Esophagus squamous epithelium (tissue), 4 donors: Measurements from ENCODE around the gene SFRP5.

ENCODE experiments used
- POLR2A ChIP-seq, 4 donors: fragments of 450-650 bp; IDR thresholded peaks; one replicate each; pipeline ENCODE4 v1.6.1; 2017; ENCODE audit warnings: antibody characterized with exemption in 4 of 4, mild to moderate bottlenecking in 4 of 4, moderate library complexity in 3 of 4
- TF ChIP-seq, protein P1 (sequence below), 6 experiments: fragments of 450-650 bp in 4 of 6; fragments of 200-600 bp in 2 of 6; sonication (generic) in 2 of 6; IDR thresholded peaks; one replicate each; pipeline ENCODE4 v1.5.1; 2016 to 2019; ENCODE audit warnings: antibody characterized with exemption in 6 of 6, mild to moderate bottlenecking in 4 of 6, moderate library complexity in 4 of 6

DNA sequence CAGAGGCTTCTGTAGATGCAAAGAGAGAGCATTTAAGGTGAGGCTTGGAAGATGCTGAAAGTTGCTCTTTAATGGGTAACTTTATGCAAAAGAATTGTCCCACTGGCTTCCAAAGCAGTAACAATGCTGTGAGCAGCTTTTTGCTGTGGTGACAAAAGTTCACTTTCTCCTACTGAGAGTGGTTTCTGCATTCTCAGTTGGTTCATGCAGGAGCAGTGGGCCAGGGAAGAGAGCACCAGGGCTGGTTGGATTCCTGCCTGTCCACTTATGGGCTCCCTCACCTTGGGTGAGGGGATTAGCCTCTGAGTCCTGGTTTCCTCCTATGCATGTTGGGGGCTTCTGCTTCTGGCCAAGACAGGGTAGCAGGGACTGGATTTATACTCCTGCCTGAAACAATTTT, 46.8 kb upstream of the SFRP5 start:
- TF ChIP-seq, protein P1, sequence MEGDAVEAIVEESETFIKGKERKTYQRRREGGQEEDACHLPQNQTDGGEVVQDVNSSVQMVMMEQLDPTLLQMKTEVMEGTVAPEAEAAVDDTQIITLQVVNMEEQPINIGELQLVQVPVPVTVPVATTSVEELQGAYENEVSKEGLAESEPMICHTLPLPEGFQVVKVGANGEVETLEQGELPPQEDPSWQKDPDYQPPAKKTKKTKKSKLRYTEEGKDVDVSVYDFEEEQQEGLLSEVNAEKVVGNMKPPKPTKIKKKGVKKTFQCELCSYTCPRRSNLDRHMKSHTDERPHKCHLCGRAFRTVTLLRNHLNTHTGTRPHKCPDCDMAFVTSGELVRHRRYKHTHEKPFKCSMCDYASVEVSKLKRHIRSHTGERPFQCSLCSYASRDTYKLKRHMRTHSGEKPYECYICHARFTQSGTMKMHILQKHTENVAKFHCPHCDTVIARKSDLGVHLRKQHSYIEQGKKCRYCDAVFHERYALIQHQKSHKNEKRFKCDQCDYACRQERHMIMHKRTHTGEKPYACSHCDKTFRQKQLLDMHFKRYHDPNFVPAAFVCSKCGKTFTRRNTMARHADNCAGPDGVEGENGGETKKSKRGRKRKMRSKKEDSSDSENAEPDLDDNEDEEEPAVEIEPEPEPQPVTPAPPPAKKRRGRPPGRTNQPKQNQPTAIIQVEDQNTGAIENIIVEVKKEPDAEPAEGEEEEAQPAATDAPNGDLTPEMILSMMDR (IDR thresholded peaks at IDR 0.05): no peak
- TF ChIP-seq POLR2A (IDR thresholded peaks at IDR 0.05): no peak
